Common myeloid progenitor, CD34-positive (primary cell): ENCODE data around the gene SMIM29.

Source experiments
- CTCF ChIA-PET: fragments of 350-600 bp; sonication (Branson Sonifier 250); formaldehyde crosslinking; loops from one replicate; lab custom pipeline; 2021; ENCODE audit warnings: antibody characterized with exemption; lab: Charles Lee
- POLR2A ChIA-PET: fragments of 350-600 bp; sonication (Branson Sonifier 250); formaldehyde crosslinking; loops from one replicate; lab custom pipeline; 2021; ENCODE audit warnings: antibody characterized with exemption; lab: Charles Lee
- DNase-seq, 3 donors: peaks; one replicate each; pipeline versions ENCODE4 v3.0.0 to v3.0.0-alpha.2; 2013
- H3K27ac ChIP-seq, 2 experiments: 1 replicate in 1 of 2; 2 replicates in 1 of 2; pipeline ENCODE4 v1.7.0; 2013; ENCODE audit warnings: inconsistent platforms in 2 of 2, low read length in 2 of 2, mild to moderate bottlenecking in 2 of 2, low read depth in 1 of 2, moderate library complexity in 1 of 2; ENCODE audit not compliant: severe bottlenecking in 2 of 2, insufficient read depth in 1 of 2, poor library complexity in 1 of 2
- H3K27me3 ChIP-seq, 5 experiments: replicated peaks in 2 of 5; 1 replicate in 3 of 5; 2 replicates in 2 of 5; pipeline versions ENCODE4 v1.6.1 to v1.7.0; 2013; ENCODE audit warnings: low read length in 4 of 5, mild to moderate bottlenecking in 2 of 5, moderate library complexity in 2 of 5, inconsistent platforms in 1 of 5; ENCODE audit not compliant: insufficient read depth in 5 of 5, control insufficient read depth in 4 of 5
- H3K36me3 ChIP-seq, 4 experiments: 1 replicate in 2 of 4; 2 replicates in 2 of 4; pipeline versions ENCODE4 v1.6.1 to v1.7.0; 2013; ENCODE audit warnings: low read length in 3 of 4, control low read depth in 1 of 4, mild to moderate bottlenecking in 1 of 4; ENCODE audit not compliant: control insufficient read depth in 4 of 4, insufficient read depth in 4 of 4
- H3K4me1 ChIP-seq, 4 experiments: 1 replicate in 3 of 4; 2 replicates in 1 of 4; pipeline versions ENCODE4 v1.6.1 to v1.7.1; 2013; ENCODE audit warnings: low read length in 3 of 4, mild to moderate bottlenecking in 3 of 4, control low read depth in 1 of 4, inconsistent platforms in 1 of 4, moderate library complexity in 1 of 4; ENCODE audit not compliant: control insufficient read depth in 4 of 4, insufficient read depth in 4 of 4; ENCODE audit errors: control extremely low read depth in 1 of 4
- H3K4me3 ChIP-seq, 7 experiments: 1 replicate in 4 of 7; 2 replicates in 3 of 7; pipeline versions ENCODE4 v1.5.1 to v1.7.0; 2013; ENCODE audit warnings: mild to moderate bottlenecking in 7 of 7, low read length in 6 of 7, moderate library complexity in 6 of 7, inconsistent platforms in 2 of 7, low read depth in 2 of 7, control low read depth in 1 of 7; ENCODE audit not compliant: insufficient read depth in 4 of 7, control insufficient read depth in 1 of 7; ENCODE audit errors: extremely low read depth in 1 of 7
- H3K9me3 ChIP-seq, 5 experiments: 1 replicate in 4 of 5; 2 replicates in 1 of 5; pipeline versions ENCODE4 v1.6.1 to v1.7.1; 2013; ENCODE audit warnings: low read length in 4 of 5, mild to moderate bottlenecking in 2 of 5, inconsistent platforms in 1 of 5, low read depth in 1 of 5, moderate library complexity in 1 of 5; ENCODE audit not compliant: control insufficient read depth in 4 of 5, insufficient read depth in 2 of 5; ENCODE audit errors: control extremely low read depth in 1 of 5
- WGBS: methylation state at CpG from one replicate; pipeline ENCODE4 v1.1.5; 2013; ENCODE audit not compliant: insufficient coverage; 5-methylcytosine and 5-hydroxymethylcytosine counted together

The SMIM29 gene

GRCh38 chr6:34231566-34232336 is 17.1 kb downstream of the SMIM29 start:
- no peaks in the 10 kb centered on the region for H3K36me3 ChIP-seq
- H3K4me3 ChIP-seq = no peak overlapping the region
- no peak for DNase-seq
- no peaks in the 10 kb centered on the region for H3K9me3 ChIP-seq
- no peaks in the 10 kb centered on the region for H3K27me3 ChIP-seq
- H3K27ac ChIP-seq = no peak overlapping the region
- 99% methylated on average over 16 of the region's 17 CpGs for WGBS
- POLR2A ChIA-PET = interaction anchor here (0.6 kb wide), 1 partner anchor 189 kb away, joined by 10 read pairs; no protein-coding TSS in a partner anchor
- H3K4me1 ChIP-seq = peaks cover 0 to 37% (median 21%) of the 10 kb centered on the region in 4 experiments
- CTCF ChIA-PET = interaction anchor here (1.2 to 1.8 kb wide), 2 partner anchors 8 to 12 kb away, joined by 5 to 7 read pairs; no protein-coding TSS in a partner anchor

GRCh38 chr6:34230653-34231371 is 18.0 kb downstream of the SMIM29 start:
- ChIA-PET POLR2A (interaction anchor here (0.6 kb wide), 2 partner anchors 190 to 191 kb away, joined by 5 to 10 read pairs; no protein-coding TSS in a partner anchor), CTCF (interaction anchor here (1.0 kb wide), 1 partner anchor 34 kb away, joined by 3 read pairs; no protein-coding TSS in a partner anchor)
- no peaks in the 10 kb centered on the region for H3K9me3 ChIP-seq
- H3K27me3 ChIP-seq = no peaks in the 10 kb centered on the region
- WGBS = 54% methylated on average over 3 of the region's 5 CpGs
- H3K4me1 ChIP-seq = peaks cover 0 to 38% (median 14%) of the 10 kb centered on the region in 4 experiments
- no peak overlapping the region for H3K27ac ChIP-seq
- no peak overlapping the region for H3K4me3 ChIP-seq
- peak in 2 of 3 donors; percentile 76 to 89 for DNase-seq
- H3K36me3 ChIP-seq = no peaks in the 10 kb centered on the region

- Histone ChIP-seq H3K4me1 (peaks cover 0 to 38% (median 11%) of the 10 kb centered on the region in 4 experiments), H3K36me3 (no peaks in the 10 kb centered on the region), H3K27me3 (no peaks in the 10 kb centered on the region), H3K4me3 (no peak overlapping the region), H3K9me3 (no peaks in the 10 kb centered on the region), H3K27ac (no peak overlapping the region)
- CTCF ChIA-PET = interaction anchor here (1.0 to 1.4 kb wide), 2 partner anchors 15 to 33 kb away, joined by 3 to 5 read pairs; no protein-coding TSS in a partner anchor
- POLR2A ChIA-PET = no interaction called here
- 100% methylated on average over 2 of the region's 8 CpGs for WGBS
- no peak for DNase-seq
Measured at GRCh38 chr6:34229877-34230276, 18.9 kb downstream of the SMIM29 start.

- no peak for DNase-seq
- no peaks in the 10 kb centered on the region for H3K27me3 ChIP-seq
- no peaks in the 10 kb centered on the region for H3K36me3 ChIP-seq
- H3K27ac ChIP-seq = no peak overlapping the region
- POLR2A ChIA-PET = interaction anchor here (1.2 kb wide), 1 partner anchor 9 kb away, joined by 4 read pairs; the partner anchor contains the start of gene HMGA1
- CTCF ChIA-PET = interaction anchor here (1.4 kb wide), 1 partner anchor 32 kb away, joined by 3 read pairs; no protein-coding TSS in a partner anchor
- H3K4me3 ChIP-seq = no peak overlapping the region
- H3K9me3 ChIP-seq = no peaks in the 10 kb centered on the region
- H3K4me1 ChIP-seq = peaks cover 3 to 53% (median 26%) of the 10 kb centered on the region in 4 experiments
- WGBS = 97% methylated on average over 15 of the region's 16 CpGs
Measured at GRCh38 chr6:34227761-34228421, 20.9 kb downstream of the SMIM29 start.

- WGBS = 100% methylated on average over 11 of the region's 15 CpGs
- Histone ChIP-seq H3K4me3 (no peak overlapping the region), H3K27me3 (no peaks in the 10 kb centered on the region), H3K4me1 (peaks cover 3 to 53% (median 26%) of the 10 kb centered on the region in 4 experiments), H3K9me3 (no peaks in the 10 kb centered on the region), H3K36me3 (no peaks in the 10 kb centered on the region), H3K27ac (no peak overlapping the region)
- peak in 2 of 3 donors; percentile 42 to 52 for DNase-seq
- CTCF ChIA-PET = interaction anchor here (0.6 to 1.4 kb wide), 6 partner anchors 12 to 31 kb away, joined by 3 read pairs; no protein-coding TSS in a partner anchor
- POLR2A ChIA-PET = interaction anchor here (1.2 kb wide), 1 partner anchor 10 kb away, joined by 4 read pairs; the partner anchor contains the start of gene HMGA1
Measured at GRCh38 chr6:34226731-34227586, 21.8 kb downstream of the SMIM29 start.

GRCh38 chr6:34226066-34226465 is 22.7 kb downstream of the SMIM29 start:
- DNase-seq = no peak
- H3K4me3 ChIP-seq = no peak overlapping the region
- no peaks in the 10 kb centered on the region for H3K9me3 ChIP-seq
- CTCF ChIA-PET = interaction anchor here (0.9 to 1.0 kb wide), 3 partner anchors 11 to 20 kb away, joined by 3 read pairs; no protein-coding TSS in a partner anchor
- POLR2A ChIA-PET = no interaction called here
- H3K27me3 ChIP-seq = no peaks in the 10 kb centered on the region
- H3K36me3 ChIP-seq = no peaks in the 10 kb centered on the region
- peaks cover 3 to 51% (median 24%) of the 10 kb centered on the region in 4 experiments for H3K4me1 ChIP-seq
- 81% methylated on average over 6 of the region's 7 CpGs for WGBS
- H3K27ac ChIP-seq = no peak overlapping the region
